Measurements from ENCODE around the gene EP300. TPM values are rescaled to one million over a fixed set of nuclear protein-coding genes. Genes with fewer than 3 reads are reported as not detected.

EP300 gene
- total and polyA plus RNA-seq, 2 of the 8 experiments (the other 6 are each of a cell fraction or from before 2014, with no cell fraction given), result 39.5 to 109 TPM

- Histone ChIP-seq H4K8ac (ENCODE audit: extremely low read depth, insufficient read depth, low read length) (no peak overlapping the region), H3K27ac (ENCODE audit: low read depth, low read length) (no peak overlapping the region), H2AFZ (ENCODE audit: low read length) (no peak overlapping the region), H2BK12ac (ENCODE audit: low read depth, low read length) (no peak overlapping the region), H3K36me3 (ENCODE audit: control insufficient read depth in 2 of 4, insufficient read depth in 4 of 4, low read length in 3 of 4) (peaks cover 35 to 88% (median 70%) of the 10 kb centered on the region in 4 experiments), H4K20me1 (replicated peaks in 1 of 2; ENCODE audit: control insufficient read depth in 1 of 2, insufficient read depth in 2 of 2, low read length in 2 of 2) (peaks cover 7 to 9% of the 10 kb centered on the region in 2 experiments), H3K18ac (ENCODE audit: extremely low read depth, low read length) (no peak overlapping the region), H3K56ac (replicated peaks; ENCODE audit: insufficient read length, low read depth, low read length) (no peak overlapping the region), H3K9ac (replicated peaks in 1 of 4; ENCODE audit: extremely low read depth in 1 of 4, low read depth in 3 of 4, low read length in 3 of 4) (no peak overlapping the region), H2BK5ac (ENCODE audit: low read depth, low read length) (no peak overlapping the region), H3K9me3 (ENCODE audit: insufficient read depth in 2 of 2, low read depth in 1 of 2, low read length in 1 of 2) (no peaks in the 10 kb centered on the region), H2BK20ac (ENCODE audit: low read length) (no peak overlapping the region), H3K4me3 (ENCODE audit: extremely low read depth in 1 of 4, insufficient read depth in 2 of 4, low read depth in 3 of 4, low read length in 4 of 4) (no peak overlapping the region), H3K4ac (replicated peaks; ENCODE audit: insufficient read length, low read depth, low read length) (no peak overlapping the region), H2BK120ac (replicated peaks; ENCODE audit: low read depth, low read length) (no peak overlapping the region), H2AK5ac (ENCODE audit: low read depth, low read length) (no peak overlapping the region), H2BK15ac (ENCODE audit: low read length) (no peak overlapping the region), H3K79me2 (ENCODE audit: control insufficient read depth in 1 of 2, insufficient read depth in 2 of 2, low read length in 2 of 2) (peaks cover 0 to 19% of the 10 kb centered on the region in 2 experiments; a peak in 2 of 4 replicates), H3K14ac (ENCODE audit: insufficient read length) (no peak overlapping the region), H4K5ac (ENCODE audit: insufficient read length, low read depth, low read length) (no peak overlapping the region), H3K23ac (ENCODE audit: insufficient read length) (no peak overlapping the region), H3K27me3 (replicated peaks in 1 of 4; ENCODE audit: control insufficient read depth in 3 of 4, extremely low read depth in 1 of 4, insufficient read depth in 3 of 4, low read length in 3 of 4) (no peaks in the 10 kb centered on the region), H4K91ac (replicated peaks; ENCODE audit: insufficient read length, low read length) (no peak overlapping the region), H3K4me2 (ENCODE audit: insufficient read depth in 1 of 2, low read depth in 2 of 2, low read length in 2 of 2) (no peak overlapping the region), H3K4me1 (replicated peaks in 1 of 4; ENCODE audit: control insufficient read depth in 3 of 4, insufficient read depth in 4 of 4, low read length in 3 of 4) (no peaks in the 10 kb centered on the region), H3K79me1 (ENCODE audit: low read depth, low read length) (no peaks in the 10 kb centered on the region; the same call in 1 of the 2 replicates), H3K23me2 (ENCODE audit: low read depth, low read length) (no peaks in the 10 kb centered on the region)
- DNase-seq (ENCODE audit: low read depth in 1 of 2, low spot score in 2 of 2) (no peak), FAIRE-seq (no peak)
- CTCF ChIA-PET (ENCODE audit: partially characterized antibody), result interaction anchor here (0.6 to 1.2 kb wide), 2 partner anchors 12 to 61 kb away, joined by 3 read pairs; no protein-coding TSS in a partner anchor
- 100% methylated on average over 2 of the region's 2 CpGs; no CpG with 5 or more reads in 1 of the 2 experiments for WGBS, 2 experiments (ENCODE audit: extremely low coverage in 1 of 2, insufficient coverage in 1 of 2, insufficient read length in 1 of 2, insufficient replicate concordance in 2 of 2, low coverage in 1 of 2, low lambda C conversion rate in 2 of 2, missing lambda C conversion rate in 1 of 2)
- POLR2A ChIA-PET (ENCODE audit: partially characterized antibody), result interaction anchor here (0.6 to 0.9 kb wide), 2 partner anchors 12 to 36 kb away, joined by 3 read pairs; no protein-coding TSS in a partner anchor
- no peak for TF ChIP-seq ASH2L (IDR thresholded peaks at IDR 0.05; ENCODE audit: low read length)
- no peak for TF ChIP-seq CBX5 (IDR thresholded peaks at IDR 0.05; ENCODE audit: low read depth, low read length)
- no peak for TF ChIP-seq EGR1 (IDR thresholded peaks at IDR 0.05; ENCODE audit: borderline replicate concordance, low read depth, low read length)
- no peak for TF ChIP-seq EP300 (IDR thresholded peaks at IDR 0.05; ENCODE audit: borderline replicate concordance in 1 of 2, low read depth in 2 of 2, low read length in 2 of 2)
- TF ChIP-seq E2F6 (IDR thresholded peaks at IDR 0.05), result no peak
- no peak for TF ChIP-seq TCF12 (IDR thresholded peaks at IDR 0.05; ENCODE audit: low read depth, low read length)
- TF ChIP-seq JUN (IDR thresholded peaks at IDR 0.05; ENCODE audit: low read depth, low read length), result no peak
- TF ChIP-seq KDM4A (IDR thresholded peaks at IDR 0.05; ENCODE audit: low read depth, low read length, severe bottlenecking), result no peak
- no peak for TF ChIP-seq CREB1 (IDR thresholded peaks at IDR 0.05)
- no peak for TF ChIP-seq SAP30 (IDR thresholded peaks at IDR 0.05; ENCODE audit: insufficient read depth, insufficient replicate concordance, low read length)
- TF ChIP-seq CEBPB (IDR thresholded peaks at IDR 0.05; ENCODE audit: low read depth, low read length), result no peak
These were observed 40.2 kb downstream of the EP300 start for GRCh38 chr22:41132550-41132949.
